Keratinocyte (primary cell): ENCODE measurements around the gene MYBPC1. TPM values are rescaled to one million over a fixed set of nuclear protein-coding genes. Genes with fewer than 3 reads are reported as not detected.

ENCODE experiments used
- DNase-seq: peaks from one replicate; pipeline ENCODE4 v3.0.0-alpha.2; 2011; ENCODE audit warnings: low read depth, missing footprints, low spot score
- FAIRE-seq: peaks from 2 replicates; lab custom pipeline; 2011; peaks lifted over from hg19 to GRCh38; lab: Jason Lieb, UNC
- H2AFZ ChIP-seq: 2 replicates; pipeline ENCODE4 v1.6.0; 2012; ENCODE audit warnings: low read length, control low read depth, inconsistent platforms; ENCODE audit not compliant: control insufficient read depth
- H3K27ac ChIP-seq: 2 replicates; pipeline ENCODE4 v1.5.1; 2011; ENCODE audit warnings: low read length; ENCODE audit not compliant: control insufficient read depth, insufficient read depth
- H3K27me3 ChIP-seq: 3 replicates; pipeline ENCODE4 v1.6.0; 2011; ENCODE audit warnings: low read length; ENCODE audit not compliant: control insufficient read depth, insufficient read depth; ENCODE audit errors: extremely low read depth
- H3K36me3 ChIP-seq, 2 experiments: 2 replicates in 1 of 2; 3 replicates in 1 of 2; pipeline ENCODE4 v1.5.1; 2011; ENCODE audit warnings: low read length in 2 of 2, mild to moderate bottlenecking in 1 of 2; ENCODE audit not compliant: control insufficient read depth in 2 of 2, insufficient read depth in 2 of 2; ENCODE audit errors: extremely low read depth in 1 of 2
- H3K4me1 ChIP-seq: 3 replicates; pipeline ENCODE4 v1.5.1; 2011; ENCODE audit warnings: low read length; ENCODE audit not compliant: control insufficient read depth, insufficient read depth; ENCODE audit errors: extremely low read depth
- H3K4me2 ChIP-seq: 3 replicates; pipeline ENCODE4 v1.6.0; 2011; ENCODE audit warnings: low read depth, low read length; ENCODE audit not compliant: control insufficient read depth, insufficient read depth; ENCODE audit errors: extremely low read depth
- H3K4me3 ChIP-seq, 3 experiments: fragments of 200-600 bp in 1 of 3; sonication (generic) in 1 of 3; 2 replicates in 2 of 3; 3 replicates in 1 of 3; pipeline ENCODE4 v1.5.1; 2011 to 2016; ENCODE audit warnings: low read length in 3 of 3, mild to moderate bottlenecking in 3 of 3, control low read depth in 2 of 3, inconsistent platforms in 1 of 3, low read depth in 1 of 3, mixed read lengths in 1 of 3, mixed run types in 1 of 3, moderate library complexity in 1 of 3; ENCODE audit not compliant: control insufficient read depth in 2 of 3, insufficient read depth in 2 of 3; ENCODE audit errors: extremely low read depth in 1 of 3
- H3K79me2 ChIP-seq: 2 replicates; pipeline ENCODE4 v1.6.0; 2012; ENCODE audit warnings: low read length; ENCODE audit not compliant: control insufficient read depth, insufficient read depth
- H3K9ac ChIP-seq: 3 replicates; pipeline ENCODE4 v1.6.0; 2011; ENCODE audit warnings: low read length; ENCODE audit not compliant: control insufficient read depth, insufficient read depth; ENCODE audit errors: extremely low read depth
- H3K9me1 ChIP-seq: 3 replicates; pipeline ENCODE4 v1.6.0; 2011; ENCODE audit warnings: low read length; ENCODE audit not compliant: control insufficient read depth, insufficient read depth; ENCODE audit errors: extremely low read depth
- H3K9me3 ChIP-seq: 2 replicates; pipeline ENCODE4 v1.5.1; 2012; ENCODE audit warnings: low read depth, low read length; ENCODE audit not compliant: control insufficient read depth
- H4K20me1 ChIP-seq: 3 replicates; pipeline ENCODE4 v1.6.0; 2011; ENCODE audit warnings: low read length; ENCODE audit not compliant: control insufficient read depth, insufficient read depth; ENCODE audit errors: extremely low read depth
- EZH2 ChIP-seq: IDR thresholded peaks from one replicate; pipeline ENCODE4 v1.6.1; 2012; ENCODE audit warnings: inconsistent platforms, mild to moderate bottlenecking, low read length, moderate library complexity
- dilution Hi-C: fragments of 300-500 bp; cut with MboI; formaldehyde crosslinking; loops from one replicate; pipeline ENCODE4 v1.7.0; 2020; ENCODE audit warnings: low sequenced_read_pairs; ENCODE audit not compliant: extremely low pct_ligation_motif_present
- polyA plus RNA-seq, 5 experiments: library from polyadenylated mRNA; depleted of rRNA in 3 of 5; stranded (reverse) in 3 of 5; stranded (forward) in 1 of 5; unstranded in 1 of 5; fragments of >200 nt; gene quantifications; 1 replicate in 1 of 5; 2 replicates in 3 of 5; 3 replicates in 1 of 5; pipeline versions ENCODE4 v1.2.1 to v1.2.3, GENCODE V29; 2011 to 2012; ENCODE audit warnings: missing spikeins in 2 of 5, low read depth in 1 of 5, low replicate concordance in 1 of 5
- TF ChIP-seq, protein P1 (sequence below), 3 experiments: IDR thresholded peaks in 1 of 3; conservative IDR thresholded peaks in 1 of 3; optimal IDR thresholded peaks in 1 of 3; 2 replicates in 2 of 3; 3 replicates in 1 of 3; pipeline versions ENCODE3 to v1.5.1; 2011; ENCODE audit warnings: low read length in 3 of 3, mild to moderate bottlenecking in 3 of 3, moderate library complexity in 2 of 3, control low read depth in 1 of 3, inconsistent platforms in 1 of 3; ENCODE audit not compliant: insufficient read depth in 2 of 3; ENCODE audit errors: extremely low read depth in 1 of 3

The MYBPC1 gene
- polyA plus RNA-seq, 1 donor (not counting 4 experiments of a cell fraction or from before 2014, with no cell fraction given), result not detected

DNA sequence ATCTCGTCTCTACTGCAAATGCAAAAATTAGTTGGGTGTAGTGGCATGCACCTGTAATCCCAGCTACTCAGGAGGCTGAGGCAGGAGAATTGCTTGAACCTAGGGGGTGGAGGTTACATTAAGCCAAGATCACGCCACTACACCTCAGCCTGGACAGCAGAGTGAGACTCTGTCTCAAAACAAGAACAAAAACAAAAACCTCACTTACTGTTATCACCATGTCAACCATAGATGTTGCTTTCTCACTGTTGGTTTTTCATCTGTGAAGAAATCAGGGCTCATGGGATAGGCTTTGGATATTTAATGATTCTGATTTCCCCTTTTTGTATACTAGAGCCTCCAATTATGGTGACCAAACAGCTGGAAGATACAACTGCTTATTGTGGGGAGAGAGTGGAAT is 52.9 kb downstream of the MYBPC1 start:
- H3K9me3 ChIP-seq, result no peaks in the 10 kb centered on the region
- H3K27me3 ChIP-seq, result peaks cover 1% of the 10 kb centered on the region
- no peak overlapping the region for H2AFZ ChIP-seq
- H3K79me2 ChIP-seq, result no peaks in the 10 kb centered on the region
- H3K9me1 ChIP-seq, result no peaks in the 10 kb centered on the region
- H3K4me3 ChIP-seq, result no peak overlapping the region
- no peaks in the 10 kb centered on the region for H3K4me1 ChIP-seq
- no peaks in the 10 kb centered on the region for H3K36me3 ChIP-seq
- no peak overlapping the region for H3K4me2 ChIP-seq
- H4K20me1 ChIP-seq, result no peaks in the 10 kb centered on the region
- dilution Hi-C loops, result no loop called here
- H3K9ac ChIP-seq, result no peak overlapping the region
- TF ChIP-seq, protein P1, sequence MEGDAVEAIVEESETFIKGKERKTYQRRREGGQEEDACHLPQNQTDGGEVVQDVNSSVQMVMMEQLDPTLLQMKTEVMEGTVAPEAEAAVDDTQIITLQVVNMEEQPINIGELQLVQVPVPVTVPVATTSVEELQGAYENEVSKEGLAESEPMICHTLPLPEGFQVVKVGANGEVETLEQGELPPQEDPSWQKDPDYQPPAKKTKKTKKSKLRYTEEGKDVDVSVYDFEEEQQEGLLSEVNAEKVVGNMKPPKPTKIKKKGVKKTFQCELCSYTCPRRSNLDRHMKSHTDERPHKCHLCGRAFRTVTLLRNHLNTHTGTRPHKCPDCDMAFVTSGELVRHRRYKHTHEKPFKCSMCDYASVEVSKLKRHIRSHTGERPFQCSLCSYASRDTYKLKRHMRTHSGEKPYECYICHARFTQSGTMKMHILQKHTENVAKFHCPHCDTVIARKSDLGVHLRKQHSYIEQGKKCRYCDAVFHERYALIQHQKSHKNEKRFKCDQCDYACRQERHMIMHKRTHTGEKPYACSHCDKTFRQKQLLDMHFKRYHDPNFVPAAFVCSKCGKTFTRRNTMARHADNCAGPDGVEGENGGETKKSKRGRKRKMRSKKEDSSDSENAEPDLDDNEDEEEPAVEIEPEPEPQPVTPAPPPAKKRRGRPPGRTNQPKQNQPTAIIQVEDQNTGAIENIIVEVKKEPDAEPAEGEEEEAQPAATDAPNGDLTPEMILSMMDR (optimal IDR thresholded peaks at IDR 0.05 in 1 of 3, IDR thresholded peaks at IDR 0.05 in 1 of 3, conservative IDR thresholded peaks at IDR 0.05 in 1 of 3; ENCODE audit: extremely low read depth in 1 of 3, insufficient read depth in 2 of 3, low read length in 3 of 3), result no peak
- no peak for TF ChIP-seq EZH2
- no peak for DNase-seq
- no peak for FAIRE-seq
- no peak overlapping the region for H3K27ac ChIP-seq

DNA sequence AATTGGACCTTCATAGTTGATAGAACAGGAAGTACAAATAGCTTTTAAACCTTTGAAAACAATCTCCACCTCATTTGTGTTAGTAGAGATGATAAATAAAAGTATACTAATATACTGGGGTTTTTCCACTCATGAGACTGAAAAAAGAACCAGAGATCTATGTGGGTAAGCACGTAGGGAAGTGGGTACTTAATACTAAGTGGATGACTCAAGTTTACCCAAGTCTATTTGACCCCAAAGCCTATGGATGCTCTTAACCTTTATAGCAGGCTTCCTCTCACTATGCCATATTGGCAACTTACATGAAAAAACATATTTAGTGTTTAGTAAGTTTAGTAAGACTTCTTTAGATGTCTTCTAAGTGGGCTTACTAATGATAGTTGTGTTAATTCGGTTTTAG is 53.4 kb downstream of the MYBPC1 start:
- Histone ChIP-seq H3K9ac (no peak overlapping the region), H3K36me3 (no peaks in the 10 kb centered on the region), H3K9me3 (no peaks in the 10 kb centered on the region), H3K4me3 (no peak overlapping the region), H3K4me1 (no peaks in the 10 kb centered on the region), H3K9me1 (no peaks in the 10 kb centered on the region), H2AFZ (no peak overlapping the region), H3K4me2 (no peak overlapping the region), H3K27me3 (no peaks in the 10 kb centered on the region), H4K20me1 (no peaks in the 10 kb centered on the region), H3K79me2 (no peaks in the 10 kb centered on the region), H3K27ac (no peak overlapping the region)
- FAIRE-seq (no peak), DNase-seq (no peak)
- dilution Hi-C loops, result no loop called here
- no peak for TF ChIP-seq EZH2
- TF ChIP-seq, protein P1 (optimal IDR thresholded peaks at IDR 0.05 in 1 of 3, IDR thresholded peaks at IDR 0.05 in 1 of 3, conservative IDR thresholded peaks at IDR 0.05 in 1 of 3; ENCODE audit: extremely low read depth in 1 of 3, insufficient read depth in 2 of 3, low read length in 3 of 3), result no peak
